Nucleus accumbens (tissue), 56 donors: Measurements from ENCODE around the gene HPGD.

ENCODE experiments used
- DNase-seq, 56 donors: peaks; one replicate each; lab custom pipeline; 2025; lab: John Stamatoyannopoulos, UW

Gene HPGD

GRCh38 chr4:174483792-174484191 lies 38.5 kb downstream of the HPGD start:
- no peak for DNase-seq

- no peak for DNase-seq
Observed at GRCh38 chr4:174479140-174479539, 43.1 kb downstream of the HPGD start.

- DNase-seq, result no peak
Observed at GRCh38 chr4:174475528-174475927, 46.8 kb downstream of the HPGD start.

- no peak for DNase-seq
Observed at GRCh38 chr4:174474457-174475075, 47.7 kb downstream of the HPGD start.

- DNase-seq, result no peak
Observed at GRCh38 chr4:174467107-174467506, 55.2 kb downstream of the HPGD start.

- DNase-seq, result no peak
Observed at GRCh38 chr4:174464949-174465348, 57.3 kb downstream of the HPGD start.

- no peak for DNase-seq
Observed at GRCh38 chr4:174461466-174462106, 60.7 kb downstream of the HPGD start.

- DNase-seq, result no peak
Observed at GRCh38 chr4:174460684-174461083, 61.6 kb downstream of the HPGD start.

- DNase-seq, result no peak
Observed at GRCh38 chr4:174457468-174457867, 64.8 kb downstream of the HPGD start.

- no peak for DNase-seq
Observed at GRCh38 chr4:174454815-174455473, 67.3 kb downstream of the HPGD start.

GRCh38 chr4:174451718-174452296 lies 70.5 kb downstream of the HPGD start:
- no peak for DNase-seq

GRCh38 chr4:174450786-174451125 lies 71.5 kb downstream of the HPGD start:
- DNase-seq, result no peak

GRCh38 chr4:174449944-174450785 lies 72.1 kb downstream of the HPGD start:
- no peak for DNase-seq

- no peak for DNase-seq
Observed at GRCh38 chr4:174449152-174449551, 73.1 kb downstream of the HPGD start.

- no peak for DNase-seq
Observed at GRCh38 chr4:174444390-174444789, 77.9 kb downstream of the HPGD start.
